Renal cortical epithelial cell (primary cell): Measurements from ENCODE around the gene UBE2G1. TPM values are rescaled to one million over a fixed set of nuclear protein-coding genes. Genes with fewer than 3 reads are reported as not detected.

Experiments used
- DNase-seq: peaks from one replicate; pipeline ENCODE4 v3.0.0-alpha.2; 2011; ENCODE audit warnings: low read depth
- total RNA-seq: library from RNA; depleted of rRNA; stranded (reverse); fragments of >200 nt; gene quantifications from 2 replicates; pipeline ENCODE4 v1.2.3, GENCODE V29; 2014

UBE2G1 gene
- total RNA-seq, 1 donor from 2014 or later, result 70.1 TPM

DNA sequence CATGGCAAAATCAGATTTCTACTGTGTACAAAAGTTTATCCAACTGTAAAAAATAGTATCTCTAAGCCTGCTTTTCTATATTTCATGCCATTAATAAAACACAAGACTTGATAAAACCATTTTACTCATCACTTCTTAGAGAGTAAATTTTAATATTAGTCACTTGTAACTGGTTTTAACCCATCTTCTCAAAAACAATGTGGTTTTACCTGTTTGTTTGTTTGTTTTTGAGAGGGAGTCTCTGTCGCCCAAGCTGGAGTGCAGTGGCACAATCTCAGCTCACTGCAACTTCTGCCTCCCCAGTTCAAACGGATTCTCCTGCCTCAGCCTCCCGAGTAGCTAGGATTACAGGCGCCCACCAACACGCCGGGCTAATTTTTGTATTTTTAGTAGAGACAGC, 32.1 kb downstream of the UBE2G1 start:
- DNase-seq, result no peak

DNA sequence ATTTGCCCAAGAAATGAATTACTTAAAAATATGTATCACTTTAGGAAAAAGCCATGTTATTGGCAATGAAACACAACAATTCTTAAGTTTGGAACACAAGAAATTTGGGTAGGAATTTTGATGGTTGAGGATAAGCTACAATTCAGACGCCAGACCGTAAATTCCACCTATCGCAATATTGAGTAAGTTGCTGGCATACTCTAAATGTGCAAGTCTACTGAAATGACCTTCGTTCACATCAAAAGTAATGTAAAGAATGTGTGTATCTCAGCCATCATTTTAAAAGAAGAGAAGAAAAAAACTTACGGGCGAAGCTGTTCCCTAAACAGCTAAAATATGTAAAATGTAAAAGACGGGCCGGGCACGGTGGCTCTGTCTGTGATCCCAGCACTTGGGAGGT, 33.4 kb downstream of the UBE2G1 start:
- no peak for DNase-seq

DNA sequence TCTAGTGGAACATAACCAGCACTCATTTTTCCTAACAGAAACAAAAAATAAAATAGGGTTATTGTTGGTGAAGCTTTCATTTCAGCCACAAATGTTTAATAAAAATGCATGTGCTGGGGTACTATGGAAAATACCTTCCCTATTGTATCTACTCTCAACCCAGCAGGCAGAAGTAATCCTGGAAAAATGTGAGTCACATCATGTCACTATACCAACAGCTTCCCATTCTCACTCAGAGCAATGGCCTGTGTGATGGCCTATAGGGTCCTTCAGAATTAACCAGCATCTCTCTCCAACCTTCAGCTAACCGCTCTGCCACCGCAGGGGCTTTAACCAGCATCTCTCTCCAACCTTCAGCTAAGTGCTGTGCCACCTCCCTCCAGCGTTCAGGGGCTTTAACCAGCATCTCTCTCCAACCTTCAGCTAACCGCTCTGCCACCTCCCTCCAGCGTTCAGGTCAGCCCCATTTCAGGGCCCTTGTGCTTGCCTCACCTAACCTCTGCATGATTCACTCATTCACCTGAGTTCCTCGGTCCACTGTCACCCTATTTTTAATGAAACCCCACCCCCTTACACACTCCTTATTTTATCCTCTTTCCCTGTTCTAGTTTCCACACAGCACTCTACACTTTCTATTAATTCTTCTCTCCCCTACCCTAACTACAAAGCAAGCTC, 34.0 kb downstream of the UBE2G1 start:
- peak; percentile 21 for DNase-seq

DNA sequence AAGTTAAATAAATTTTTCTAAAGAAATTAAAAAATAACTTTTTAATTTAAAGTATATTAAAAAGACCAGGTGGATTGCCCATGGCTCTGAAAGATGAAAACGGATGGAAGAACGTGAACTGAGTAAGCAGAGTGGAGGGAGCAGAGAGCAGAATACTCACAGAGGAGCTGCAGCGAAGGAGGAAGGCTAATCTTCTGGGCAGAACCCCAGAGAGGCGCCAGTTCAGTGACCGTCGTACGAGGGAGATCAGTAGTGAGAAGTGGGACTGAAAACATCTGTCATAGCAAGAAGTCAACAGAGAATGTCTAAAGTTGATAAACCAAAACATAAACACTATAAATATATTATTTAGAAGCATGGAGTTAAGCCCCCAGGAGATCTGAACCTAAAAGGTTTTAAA, 34.9 kb downstream of the UBE2G1 start:
- no peak for DNase-seq

DNA sequence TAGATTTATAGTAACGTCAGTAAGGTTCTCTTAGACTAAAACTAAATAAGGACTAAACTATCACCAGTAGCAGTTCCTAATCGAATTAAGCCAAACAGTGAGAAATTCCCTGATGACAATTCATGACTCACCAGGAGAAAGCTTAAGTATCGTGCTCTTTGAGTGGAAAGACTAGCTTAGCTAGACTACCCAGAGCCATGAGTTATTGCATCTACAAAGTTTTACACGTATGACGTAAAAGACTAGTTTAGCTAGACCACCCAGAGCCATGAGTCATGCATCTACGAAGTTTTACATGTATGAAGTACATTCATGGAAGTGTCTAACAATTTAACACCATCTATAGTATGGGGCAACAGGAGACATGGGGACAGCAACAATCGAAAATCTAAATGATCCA, 36.6 kb downstream of the UBE2G1 start:
- DNase-seq, result peak; percentile 91

DNA sequence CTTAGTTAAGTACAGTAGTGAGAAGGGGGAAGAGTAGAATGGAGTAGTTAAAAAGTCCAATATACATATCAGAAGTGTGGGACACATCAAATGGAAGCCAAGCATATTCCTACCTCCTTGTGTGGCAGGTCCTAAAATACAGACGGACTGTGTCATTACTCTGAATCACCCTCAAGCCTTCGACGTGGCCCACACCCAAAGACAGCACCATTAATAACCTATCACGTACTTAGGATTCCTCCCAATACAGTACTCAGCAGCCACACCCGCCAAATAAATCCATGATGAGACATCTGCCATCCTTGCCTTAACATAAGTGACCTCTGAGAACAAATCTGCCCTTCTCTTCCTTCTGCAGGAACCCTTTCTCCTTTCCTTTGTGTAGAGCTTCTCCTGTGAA, 38.9 kb downstream of the UBE2G1 start:
- peak; percentile 19 for DNase-seq

DNA sequence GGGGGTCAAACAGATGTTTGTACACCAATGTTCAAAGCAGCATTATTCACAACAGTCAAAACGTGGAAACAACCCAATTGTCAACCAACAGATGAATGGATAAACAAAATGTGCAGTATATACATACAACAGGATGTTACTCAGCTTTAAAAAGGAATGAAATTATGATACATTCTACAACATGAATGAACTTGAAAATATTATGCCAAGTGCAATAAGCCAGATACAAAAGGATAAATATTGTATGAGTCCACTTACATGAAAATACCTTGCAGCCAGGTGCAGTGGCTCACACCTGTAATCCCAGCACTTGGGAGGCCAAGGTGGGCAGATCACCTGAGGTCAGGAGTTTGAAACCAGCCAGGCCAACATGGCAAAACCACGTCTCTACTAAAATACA, 39.9 kb downstream of the UBE2G1 start:
- no peak for DNase-seq

DNA sequence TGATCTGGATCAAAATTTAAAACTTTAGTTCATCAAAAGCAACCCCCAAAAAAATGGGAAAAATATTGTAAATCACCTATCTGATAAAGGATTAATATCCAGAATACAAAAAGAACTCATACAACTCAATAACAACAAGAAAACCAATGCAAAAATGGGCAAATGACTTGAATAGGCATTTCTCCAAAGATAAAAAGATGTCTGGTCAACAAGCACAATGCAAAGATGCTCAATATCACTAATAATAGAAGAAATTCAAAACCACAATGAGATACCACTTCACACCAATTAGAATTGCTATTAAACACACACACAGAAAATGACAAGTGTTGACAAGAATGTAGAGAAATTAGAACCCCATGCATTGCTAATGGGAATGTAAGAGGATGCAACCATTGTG, 40.4 kb downstream of the UBE2G1 start:
- no peak for DNase-seq

DNA sequence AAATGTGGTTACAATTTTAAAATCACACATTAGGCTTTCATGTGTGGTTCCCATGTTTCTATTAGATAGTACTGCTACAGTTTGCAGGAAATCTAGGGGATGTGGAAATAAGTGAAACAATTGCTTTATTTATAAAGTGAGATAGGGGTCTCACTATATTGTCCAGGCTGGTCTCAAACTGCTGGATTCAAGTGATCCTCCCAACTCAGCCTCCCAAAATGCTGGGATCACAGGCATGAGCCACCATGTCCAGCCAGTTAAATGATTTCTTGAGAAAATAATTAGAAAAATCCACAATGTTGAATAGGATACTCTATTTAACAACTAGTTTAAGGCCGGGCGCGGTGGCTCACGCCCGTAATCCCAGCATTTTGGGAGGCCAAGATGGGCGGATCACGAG, 42.0 kb downstream of the UBE2G1 start:
- no peak for DNase-seq

DNA sequence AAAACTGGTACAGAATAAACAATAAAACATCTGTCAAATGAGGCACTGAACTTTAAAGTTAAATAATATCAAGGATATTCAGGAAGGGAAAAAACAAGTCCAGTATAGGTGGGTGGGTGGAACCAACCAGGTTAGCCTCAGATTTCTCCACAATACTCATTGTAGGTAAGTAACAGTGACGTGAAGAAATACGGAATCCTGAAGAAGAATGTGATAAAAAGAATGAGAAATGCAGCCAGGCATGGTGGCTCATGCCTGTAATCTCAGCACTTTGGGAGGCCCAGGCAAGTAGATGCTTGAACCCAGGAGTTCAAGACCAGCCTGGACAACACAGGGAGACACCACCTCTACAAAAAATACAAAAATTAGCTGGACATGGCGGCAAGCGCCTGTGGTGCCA, 47.3 kb downstream of the UBE2G1 start:
- no peak for DNase-seq

DNA sequence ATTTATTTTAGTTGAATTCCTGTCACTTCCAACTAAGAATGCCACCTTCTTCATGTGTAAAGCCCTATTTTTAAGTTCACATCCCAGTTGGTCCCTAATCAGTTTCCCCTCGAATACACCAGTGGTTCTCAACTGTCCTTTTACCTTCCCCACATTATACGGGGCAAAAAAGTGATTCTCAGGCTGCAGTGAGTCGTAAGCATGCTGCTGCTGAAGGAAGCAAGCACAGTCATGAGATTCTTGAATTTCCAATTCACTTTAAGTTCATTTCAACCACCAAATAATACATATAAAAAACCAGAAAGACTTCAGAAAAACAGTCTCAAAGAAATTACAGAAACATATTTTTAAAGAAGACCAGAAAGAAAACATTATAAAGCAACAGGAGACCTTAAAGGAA, 47.9 kb downstream of the UBE2G1 start:
- DNase-seq, result peak; percentile 41

DNA sequence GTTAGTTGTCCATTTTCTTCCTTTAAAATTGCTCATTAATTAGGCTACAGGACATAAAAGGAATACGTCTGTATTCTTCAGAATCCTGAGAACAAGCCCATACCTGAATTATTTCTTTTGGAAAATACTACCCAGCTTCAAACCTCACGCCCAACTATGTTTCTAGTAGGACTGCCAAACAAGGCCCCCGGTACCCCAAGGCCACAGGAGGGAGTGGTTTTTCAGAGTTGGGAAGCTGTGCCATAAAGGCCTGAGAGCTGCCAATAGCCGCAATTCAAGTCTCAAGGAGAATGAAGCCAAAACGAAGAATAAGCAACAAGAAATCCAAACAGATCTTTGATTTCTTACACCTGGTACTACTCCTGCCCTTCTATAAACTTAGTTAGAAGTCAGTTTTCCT, 48.3 kb downstream of the UBE2G1 start:
- DNase-seq, result no peak

DNA sequence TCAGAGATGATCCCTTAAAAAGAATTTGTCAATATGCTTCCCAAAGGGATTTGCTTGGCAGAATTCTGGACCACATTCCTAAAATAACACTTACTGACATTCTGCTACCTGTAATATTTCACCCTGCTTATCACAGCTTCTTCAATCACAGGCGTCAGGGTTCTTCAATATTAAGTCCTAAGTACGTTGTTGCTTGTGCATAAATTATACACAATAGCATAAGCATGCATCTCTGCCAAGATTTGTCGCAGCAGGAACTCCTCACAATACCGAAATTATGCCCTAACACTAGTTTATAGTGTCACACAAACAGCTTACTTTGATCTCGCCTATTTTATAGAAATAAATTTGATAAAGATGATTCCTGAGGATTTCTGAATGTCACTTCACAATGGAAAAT, 48.9 kb downstream of the UBE2G1 start:
- DNase-seq, result no peak

DNA sequence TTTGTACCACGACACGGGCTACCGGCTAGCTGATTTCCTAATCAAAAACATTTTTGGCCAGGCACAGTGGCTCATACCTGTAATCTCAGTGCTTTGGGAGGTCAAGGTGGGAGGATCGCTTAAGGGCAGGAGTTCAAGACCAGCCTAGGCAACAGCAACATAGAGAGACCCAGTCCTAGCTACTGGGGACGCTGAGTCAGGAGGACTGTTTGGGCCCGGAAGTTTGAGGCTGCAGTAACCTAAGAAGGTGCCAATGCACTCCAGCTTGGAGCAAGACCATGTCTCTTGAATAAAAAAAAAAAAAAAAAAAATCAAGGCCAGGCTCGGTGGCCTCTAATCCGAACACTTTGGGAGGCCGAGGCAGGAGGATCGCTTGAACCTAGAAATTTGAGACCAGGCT, 49.8 kb downstream of the UBE2G1 start:
- no peak for DNase-seq

DNA sequence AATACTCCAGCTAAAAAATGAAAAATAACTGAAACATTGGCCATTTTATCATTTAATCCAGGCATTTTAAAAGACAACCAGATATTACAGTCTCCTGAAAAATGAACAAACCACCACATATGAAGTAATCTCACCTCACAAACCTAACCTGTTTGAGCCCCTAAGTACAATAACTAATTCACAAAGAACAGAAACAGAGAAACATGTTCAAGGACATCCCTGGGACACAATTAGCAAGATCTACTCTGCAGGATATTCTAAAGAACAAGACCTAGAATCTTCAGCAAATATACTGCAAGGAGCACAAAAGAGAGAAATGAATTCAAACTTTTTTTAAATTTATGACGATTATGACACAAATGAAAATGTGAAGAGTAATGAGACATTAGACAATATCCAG, 51.9 kb downstream of the UBE2G1 start:
- no peak for DNase-seq

DNA sequence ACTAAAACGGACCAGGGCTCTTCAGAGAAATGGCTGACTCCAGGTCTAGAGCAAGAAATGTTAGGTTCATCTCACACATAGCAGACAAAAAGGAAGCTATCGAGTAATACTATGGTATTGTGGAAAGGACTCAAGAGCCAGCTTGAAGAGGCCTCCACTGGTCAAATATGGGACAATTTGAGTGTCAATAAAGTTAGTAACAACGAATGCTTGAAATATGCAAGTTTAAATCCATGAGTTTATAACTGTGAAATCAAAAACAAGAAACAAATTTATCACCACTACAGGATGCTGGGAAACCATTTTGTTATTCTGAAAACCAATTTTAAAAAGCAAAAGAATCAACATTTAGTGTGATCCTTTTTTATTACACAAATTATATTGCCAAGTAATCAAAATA, 52.3 kb downstream of the UBE2G1 start:
- no peak for DNase-seq

DNA sequence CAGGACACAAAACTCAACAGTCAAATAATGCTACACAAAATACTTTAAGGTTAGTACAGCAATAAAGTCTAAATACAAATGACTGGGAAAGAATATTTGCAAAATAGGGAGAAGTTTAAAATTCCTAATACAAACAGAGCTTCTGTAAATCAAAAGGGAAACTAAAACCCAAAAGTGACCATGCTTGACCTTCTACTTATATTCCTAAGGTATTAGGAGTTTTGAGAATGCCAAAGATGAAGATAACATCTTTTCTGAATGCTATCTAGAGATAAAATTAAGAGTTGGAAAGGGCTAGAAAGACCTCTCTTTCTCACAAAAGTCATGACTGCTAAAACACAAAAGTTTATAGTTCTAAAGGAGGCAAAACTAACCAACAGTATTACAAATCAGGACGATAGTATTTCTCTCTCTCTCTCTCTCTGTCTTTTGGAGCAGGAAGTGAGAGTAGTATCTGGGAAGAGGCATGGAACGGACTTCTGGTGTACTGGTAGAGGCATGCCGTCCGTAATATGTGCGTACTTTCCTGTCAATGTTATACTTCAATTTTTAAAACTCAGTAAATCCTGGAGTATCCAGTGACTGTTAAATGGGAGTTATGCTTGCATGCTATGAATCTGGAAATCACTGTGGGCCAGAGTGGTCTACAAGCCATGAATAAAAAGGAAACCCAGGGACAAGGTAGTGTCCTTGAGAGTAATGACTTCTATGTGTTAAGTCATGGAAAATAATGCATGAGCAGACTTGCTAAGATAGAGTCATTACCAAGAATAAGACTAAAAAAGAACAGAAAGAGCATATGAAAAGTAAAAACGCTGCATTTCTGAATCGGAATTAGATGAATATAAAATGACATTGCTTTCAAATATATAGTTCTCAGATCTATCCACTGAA, 53.0 kb downstream of the UBE2G1 start:
- no peak for DNase-seq

DNA sequence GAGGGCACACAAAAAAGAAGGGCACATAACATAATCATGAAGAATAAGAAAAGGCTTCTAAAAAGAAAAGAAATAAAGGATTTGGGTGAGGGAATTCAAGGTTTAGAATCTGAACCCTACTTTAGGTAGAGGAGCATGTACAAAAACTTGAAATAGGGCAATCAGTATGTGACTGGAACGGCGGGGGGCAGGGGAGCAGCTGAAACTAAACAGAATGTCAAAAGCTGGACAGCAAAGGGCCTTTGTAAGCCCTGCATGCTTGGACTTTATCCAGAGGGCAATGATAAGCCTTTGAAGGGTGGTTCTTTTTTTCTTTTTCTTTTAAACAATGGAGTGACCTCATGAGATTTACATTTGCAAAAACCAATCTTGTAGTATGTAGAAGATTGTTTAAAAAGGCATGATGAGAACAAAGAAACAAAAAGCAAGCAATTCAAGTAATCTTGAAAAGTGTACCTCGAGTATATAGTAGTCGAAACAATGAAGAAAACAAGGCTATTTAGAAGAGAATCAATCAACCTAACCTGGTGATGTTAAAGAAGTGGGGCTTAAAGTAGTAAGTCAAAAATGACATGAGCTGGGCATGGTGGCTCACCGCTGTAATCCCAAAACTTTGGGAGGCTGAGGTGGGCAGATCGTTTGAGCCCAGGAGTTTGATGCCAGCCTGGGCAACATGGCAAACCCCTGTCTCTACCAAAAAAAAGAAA, 56.0 kb downstream of the UBE2G1 start:
- no peak for DNase-seq

DNA sequence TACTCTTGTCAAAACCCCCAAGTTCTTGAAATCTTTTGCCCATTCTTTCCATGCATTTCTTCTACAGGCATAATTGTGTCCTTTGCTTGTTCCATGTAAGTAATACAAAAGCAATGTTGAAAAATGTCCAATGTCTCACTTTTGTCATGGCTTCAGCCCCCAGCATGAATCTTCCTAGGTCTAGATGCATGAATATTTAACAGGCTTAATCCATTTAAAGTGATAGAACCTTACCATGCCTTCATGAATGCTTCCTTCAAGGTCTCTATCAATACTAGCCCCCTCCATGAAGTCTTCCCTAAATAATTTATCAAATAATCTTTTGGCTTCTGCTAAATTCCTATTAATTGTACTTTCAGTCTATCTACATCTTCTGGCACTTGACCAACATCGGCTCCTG, 56.6 kb downstream of the UBE2G1 start:
- DNase-seq, result no peak

DNA sequence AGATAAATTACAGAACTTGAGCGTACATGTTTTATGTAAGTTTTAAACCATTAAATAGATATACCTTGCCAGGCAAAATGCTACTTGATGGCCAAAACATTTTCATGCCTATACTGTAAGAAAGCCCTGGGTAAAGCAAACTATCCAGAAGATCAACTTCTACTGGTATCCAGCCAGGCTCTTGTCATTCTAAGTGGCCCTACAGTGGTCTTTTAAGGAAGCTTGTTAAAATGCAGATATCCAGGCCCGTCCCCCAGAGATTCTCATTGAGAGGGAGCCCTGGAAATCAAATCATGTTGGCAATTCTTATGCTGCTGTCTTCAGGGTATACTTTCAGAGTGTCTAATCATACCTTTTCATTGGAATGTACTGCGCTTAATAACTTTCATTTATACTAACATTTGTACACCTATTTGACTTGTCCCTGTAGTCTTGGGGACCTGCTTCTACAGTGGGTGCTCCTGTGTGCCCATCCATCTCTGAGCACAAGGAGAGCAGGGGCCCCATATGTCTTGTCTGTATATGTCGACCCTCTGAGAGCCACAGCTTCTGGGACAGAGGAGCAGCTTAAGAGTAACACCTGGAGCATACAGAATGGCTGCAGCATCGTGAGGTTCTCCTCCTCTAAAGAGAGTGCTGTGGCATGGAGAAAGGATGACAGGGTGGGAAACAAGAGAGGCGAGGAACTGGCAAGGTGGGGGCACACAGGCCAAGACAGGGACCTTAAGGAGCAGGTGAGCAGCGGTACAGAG, 59.1 kb downstream of the UBE2G1 start:
- DNase-seq, result no peak

DNA sequence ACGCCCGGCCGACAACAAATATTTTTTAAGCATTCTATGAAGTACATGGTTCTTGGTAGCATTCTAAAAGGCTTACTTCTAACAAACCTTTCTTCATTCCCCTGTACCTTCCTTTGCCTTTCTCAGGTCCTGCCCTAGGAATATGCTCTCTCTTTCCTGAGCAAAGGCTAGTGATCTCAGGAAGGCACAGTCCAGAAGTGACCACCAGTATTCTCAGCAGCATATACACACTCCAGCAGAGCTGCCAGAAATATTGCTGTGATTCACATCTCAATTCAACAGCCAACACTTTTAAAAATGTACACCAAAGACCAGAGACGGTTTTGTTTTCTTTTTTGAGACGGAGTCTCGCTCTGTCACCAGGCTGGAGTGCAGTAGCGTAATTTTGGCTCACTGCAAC, 61.3 kb downstream of the UBE2G1 start:
- DNase-seq, result no peak

DNA sequence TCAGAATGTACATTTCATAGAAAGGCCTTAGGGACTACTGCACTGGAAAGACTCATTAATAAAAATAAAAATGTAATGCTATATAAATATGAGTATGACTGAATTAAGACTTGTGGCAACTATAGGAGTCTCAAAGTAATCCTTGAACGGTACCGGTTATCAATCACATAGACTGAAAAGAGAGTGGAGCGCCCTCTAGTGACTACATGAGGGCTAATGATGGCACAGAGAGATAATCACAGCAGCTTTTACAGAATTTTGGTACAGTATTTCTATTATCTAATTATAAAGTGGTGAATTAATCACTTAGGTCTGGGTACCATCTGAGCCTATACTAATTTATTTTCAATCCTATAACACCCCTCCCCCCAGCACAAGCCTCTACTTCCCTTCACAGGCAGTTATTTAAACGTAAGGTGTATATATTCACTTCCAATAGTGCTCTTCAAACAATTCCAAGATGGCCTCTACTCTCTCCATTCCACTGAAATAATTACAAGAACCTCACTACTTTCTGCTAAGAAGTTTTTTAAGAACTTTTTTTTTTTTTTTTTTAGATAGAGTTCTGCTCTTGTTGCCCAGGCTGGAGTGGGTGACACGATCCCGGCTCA, 62.0 kb downstream of the UBE2G1 start:
- DNase-seq, result no peak
